DOHH2 (cell line): ENCODE measurements around the gene CELF5.

Experiments used
- EZH2phosphoT487 ChIP-seq: fragments of 200-600 bp; sonication (generic); IDR thresholded peaks from 2 replicates; pipeline ENCODE4 v1.6.1; 2017; ENCODE audit warnings: borderline replicate concordance, mild to moderate bottlenecking, antibody characterized with exemption, low read length, moderate library complexity, mixed read lengths
- TF ChIP-seq, protein P1 (sequence below): fragments of 200-600 bp; sonication (generic); IDR thresholded peaks from one replicate; pipeline ENCODE4 v1.5.1; 2014; ENCODE audit warnings: antibody characterized with exemption, mild to moderate bottlenecking, low read depth, low read length; ENCODE audit not compliant: poor library complexity, severe bottlenecking

- TF ChIP-seq, protein P1, sequence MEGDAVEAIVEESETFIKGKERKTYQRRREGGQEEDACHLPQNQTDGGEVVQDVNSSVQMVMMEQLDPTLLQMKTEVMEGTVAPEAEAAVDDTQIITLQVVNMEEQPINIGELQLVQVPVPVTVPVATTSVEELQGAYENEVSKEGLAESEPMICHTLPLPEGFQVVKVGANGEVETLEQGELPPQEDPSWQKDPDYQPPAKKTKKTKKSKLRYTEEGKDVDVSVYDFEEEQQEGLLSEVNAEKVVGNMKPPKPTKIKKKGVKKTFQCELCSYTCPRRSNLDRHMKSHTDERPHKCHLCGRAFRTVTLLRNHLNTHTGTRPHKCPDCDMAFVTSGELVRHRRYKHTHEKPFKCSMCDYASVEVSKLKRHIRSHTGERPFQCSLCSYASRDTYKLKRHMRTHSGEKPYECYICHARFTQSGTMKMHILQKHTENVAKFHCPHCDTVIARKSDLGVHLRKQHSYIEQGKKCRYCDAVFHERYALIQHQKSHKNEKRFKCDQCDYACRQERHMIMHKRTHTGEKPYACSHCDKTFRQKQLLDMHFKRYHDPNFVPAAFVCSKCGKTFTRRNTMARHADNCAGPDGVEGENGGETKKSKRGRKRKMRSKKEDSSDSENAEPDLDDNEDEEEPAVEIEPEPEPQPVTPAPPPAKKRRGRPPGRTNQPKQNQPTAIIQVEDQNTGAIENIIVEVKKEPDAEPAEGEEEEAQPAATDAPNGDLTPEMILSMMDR = no peak
- TF ChIP-seq EZH2phosphoT487 = no peak
These were observed 50.6 kb downstream of the CELF5 start for GRCh38 chr19:3274942-3275582.
